ENCODE data around the gene KLK8. TPM values are rescaled to one million over a fixed set of nuclear protein-coding genes. Genes with fewer than 3 reads are reported as not detected.

The KLK8 gene
- total and polyA plus RNA-seq, 7 experiments from 2014 or later, result not detected

DNA sequence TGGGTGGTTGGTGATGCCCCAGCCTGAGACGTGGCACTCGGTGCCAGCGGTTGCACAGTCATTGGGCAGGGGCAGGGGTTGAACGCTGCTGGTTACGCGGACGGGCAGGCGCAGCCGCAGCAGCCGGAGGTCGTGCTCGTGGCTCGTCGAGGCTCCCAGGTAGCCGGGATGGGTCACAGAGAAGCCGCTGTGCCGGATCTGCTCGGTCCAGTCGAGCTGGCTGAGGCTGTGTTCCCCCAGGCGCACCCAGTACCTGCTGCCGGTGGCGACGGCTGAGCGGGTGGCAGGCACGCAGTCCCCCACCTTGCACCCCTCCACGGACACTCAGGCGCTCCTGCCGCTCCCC, 30.4 kb upstream of the KLK8 start:
- peaks cover 0 to 6% (median 2%) of the 10 kb centered on the region in 5 donors for H3K36me3 Mint-ChIP-seq
- H3K4me3 Mint-ChIP-seq, result no peak overlapping the region
- H3K27ac Mint-ChIP-seq, result no peak overlapping the region
- POLR2A ChIA-PET, result no interaction called here
- H3K27ac ChIP-seq (ENCODE audit: low read depth, low read length), result no peak overlapping the region
- no peak for DNase-seq
- H3K9me3 Mint-ChIP-seq, result peaks cover 0 to 4% (median 0%) of the 10 kb centered on the region in 11 donors
- H3K4me3 ChIP-seq (ENCODE audit: low read length), result no peak overlapping the region
- no peaks in the 10 kb centered on the region for H3K36me3 ChIP-seq (ENCODE audit: control insufficient read depth in 2 of 3, insufficient read depth in 3 of 3, low read length in 3 of 3)
- no peaks in the 10 kb centered on the region for H3K9me3 ChIP-seq (ENCODE audit: control insufficient read depth in 2 of 3, low read length in 3 of 3)
- H3K4me1 ChIP-seq (ENCODE audit: control insufficient read depth in 2 of 2, insufficient read depth in 2 of 2, low read length in 2 of 2), result no peaks in the 10 kb centered on the region
- intact Hi-C loops (cut with micrococcal nuclease), result no loop called here
- no peak for ATAC-seq
- H3K27me3 Mint-ChIP-seq, result peaks cover 0 to 69% (median 38%) of the 10 kb centered on the region in 5 donors
- H3K27me3 ChIP-seq (ENCODE audit: control insufficient read depth in 2 of 2, insufficient read depth in 2 of 2, low read length in 2 of 2), result no peaks in the 10 kb centered on the region
- CTCF ChIA-PET, result no interaction called here
- H3K4me1 Mint-ChIP-seq, result peaks cover 0 to 4% (median 0%) of the 10 kb centered on the region in 7 donors

DNA sequence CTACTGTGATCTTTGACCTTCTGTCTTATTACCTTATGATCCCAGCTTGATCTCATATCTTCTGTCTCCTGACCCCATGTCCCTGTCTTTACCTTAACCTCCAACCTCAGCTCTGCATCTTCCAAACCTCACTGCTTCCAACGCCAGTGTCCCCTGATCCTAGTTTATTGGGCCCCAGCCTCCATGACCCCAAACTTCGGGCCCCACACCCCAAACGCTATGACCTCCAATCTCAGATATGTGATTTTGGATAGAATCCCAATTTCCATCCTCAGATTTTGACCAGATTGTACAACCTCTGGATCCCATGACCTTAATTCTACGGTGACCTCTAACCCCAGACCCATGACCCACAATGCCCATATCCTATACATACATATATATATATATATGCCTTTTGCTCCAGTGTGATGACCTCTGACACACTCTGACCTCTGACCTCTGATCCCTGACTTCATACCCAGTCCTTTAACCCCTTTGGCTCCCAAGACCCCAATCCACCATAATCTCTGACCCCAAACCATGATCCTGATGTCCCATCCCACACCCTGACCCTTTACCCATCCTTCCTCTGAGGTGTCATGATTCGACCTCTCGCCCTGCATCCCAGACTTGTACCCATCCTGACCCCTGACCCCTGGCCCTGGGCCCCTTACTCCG, 29.9 kb upstream of the KLK8 start:
- H3K9me3 ChIP-seq (ENCODE audit: control insufficient read depth in 2 of 3, low read length in 3 of 3), result no peaks in the 10 kb centered on the region
- ATAC-seq (no peak), DNase-seq (no peak)
- intact Hi-C loops (cut with micrococcal nuclease), result no loop called here
- H3K27me3 ChIP-seq (ENCODE audit: control insufficient read depth in 2 of 2, insufficient read depth in 2 of 2, low read length in 2 of 2), result no peaks in the 10 kb centered on the region
- H3K27ac Mint-ChIP-seq, result no peak overlapping the region
- ChIA-PET CTCF (no interaction called here), POLR2A (no interaction called here)
- no peaks in the 10 kb centered on the region for H3K4me1 ChIP-seq (ENCODE audit: control insufficient read depth in 2 of 2, insufficient read depth in 2 of 2, low read length in 2 of 2)
- no peaks in the 10 kb centered on the region for H3K36me3 ChIP-seq (ENCODE audit: control insufficient read depth in 2 of 3, insufficient read depth in 3 of 3, low read length in 3 of 3)
- H3K4me3 Mint-ChIP-seq, result no peak overlapping the region
- H3K4me1 Mint-ChIP-seq, result peaks cover 0 to 4% (median 0%) of the 10 kb centered on the region in 7 donors
- peaks cover 0 to 73% (median 42%) of the 10 kb centered on the region in 5 donors for H3K27me3 Mint-ChIP-seq
- H3K36me3 Mint-ChIP-seq, result peaks cover 0 to 6% (median 4%) of the 10 kb centered on the region in 5 donors
- no peak overlapping the region for H3K4me3 ChIP-seq (ENCODE audit: low read length)
- H3K9me3 Mint-ChIP-seq, result peaks cover 0 to 4% (median 0%) of the 10 kb centered on the region in 11 donors
- H3K27ac ChIP-seq (ENCODE audit: low read depth, low read length), result no peak overlapping the region

DNA sequence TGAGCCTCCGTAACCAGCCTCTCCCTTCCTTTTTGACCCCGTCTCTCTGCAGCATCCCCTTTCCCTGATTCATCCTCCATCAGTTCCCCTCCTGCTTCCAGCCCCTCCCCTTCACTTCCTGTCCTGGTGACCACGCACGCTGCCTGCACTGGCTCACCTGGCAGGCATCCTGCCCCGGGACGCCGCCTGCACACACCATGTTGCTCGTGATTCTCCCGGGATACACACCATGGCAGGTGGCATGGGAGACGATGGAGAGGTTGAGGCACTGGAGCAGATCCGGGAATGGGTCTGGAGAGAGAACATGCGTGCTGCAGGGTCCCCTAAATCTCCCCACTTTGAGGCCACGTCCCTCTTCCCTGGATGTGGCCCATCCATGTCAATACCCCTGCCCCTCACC, 29.2 kb upstream of the KLK8 start:
- no peaks in the 10 kb centered on the region for H3K4me1 ChIP-seq (ENCODE audit: control insufficient read depth in 2 of 2, insufficient read depth in 2 of 2, low read length in 2 of 2)
- no peaks in the 10 kb centered on the region for H3K27me3 ChIP-seq (ENCODE audit: control insufficient read depth in 2 of 2, insufficient read depth in 2 of 2, low read length in 2 of 2)
- peaks cover 0 to 4% (median 0%) of the 10 kb centered on the region in 7 donors for H3K4me1 Mint-ChIP-seq
- peaks cover 0 to 76% (median 42%) of the 10 kb centered on the region in 5 donors for H3K27me3 Mint-ChIP-seq
- CTCF ChIA-PET, result no interaction called here
- no peaks in the 10 kb centered on the region for H3K36me3 ChIP-seq (ENCODE audit: control insufficient read depth in 2 of 3, insufficient read depth in 3 of 3, low read length in 3 of 3)
- POLR2A ChIA-PET, result no interaction called here
- ATAC-seq, result no peak
- H3K27ac Mint-ChIP-seq, result peak overlapping the region in 1 of 9 donors; percentile 44
- intact Hi-C loops (cut with micrococcal nuclease), result no loop called here
- DNase-seq, result no peak
- H3K4me3 ChIP-seq (ENCODE audit: low read length), result no peak overlapping the region
- H3K9me3 Mint-ChIP-seq, result peaks cover 0 to 4% (median 0%) of the 10 kb centered on the region in 11 donors
- H3K36me3 Mint-ChIP-seq, result peaks cover 0 to 6% (median 4%) of the 10 kb centered on the region in 5 donors
- no peak overlapping the region for H3K4me3 Mint-ChIP-seq
- no peak overlapping the region for H3K27ac ChIP-seq (ENCODE audit: low read depth, low read length)
- H3K9me3 ChIP-seq (ENCODE audit: control insufficient read depth in 2 of 3, low read length in 3 of 3), result no peaks in the 10 kb centered on the region

DNA sequence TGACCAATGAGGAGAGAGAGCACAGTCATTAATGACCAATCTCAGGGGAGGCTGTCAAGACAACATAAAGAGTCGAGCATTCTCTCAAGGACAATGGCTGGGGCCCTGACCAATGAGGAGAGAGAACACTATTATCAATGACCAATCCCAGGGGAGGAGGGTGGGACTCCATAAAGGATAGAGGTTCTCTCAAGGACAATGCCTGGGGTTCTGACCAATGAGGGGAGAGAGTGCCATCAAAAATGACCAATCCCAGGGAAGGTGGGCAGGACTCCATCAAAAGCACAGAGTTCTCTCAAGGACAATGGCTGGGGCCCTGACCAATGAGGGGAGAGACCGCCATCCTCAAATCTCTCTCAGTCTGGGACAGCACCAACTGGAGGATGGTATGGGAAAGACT, 28.3 kb upstream of the KLK8 start:
- Mint-ChIP-seq H3K27ac (no peak overlapping the region), H3K4me3 (no peak overlapping the region), H3K4me1 (peaks cover 0 to 4% (median 0%) of the 10 kb centered on the region in 7 donors), H3K36me3 (peaks cover 0 to 4% (median 4%) of the 10 kb centered on the region in 5 donors), H3K9me3 (peaks cover 0 to 4% (median 0%) of the 10 kb centered on the region in 11 donors), H3K27me3 (peaks cover 0 to 76% (median 45%) of the 10 kb centered on the region in 5 donors)
- no peaks in the 10 kb centered on the region for H3K4me1 ChIP-seq (ENCODE audit: control insufficient read depth in 2 of 2, insufficient read depth in 2 of 2, low read length in 2 of 2)
- no peaks in the 10 kb centered on the region for H3K27me3 ChIP-seq (ENCODE audit: control insufficient read depth in 2 of 2, insufficient read depth in 2 of 2, low read length in 2 of 2)
- no peaks in the 10 kb centered on the region for H3K9me3 ChIP-seq (ENCODE audit: control insufficient read depth in 2 of 3, low read length in 3 of 3)
- ATAC-seq (no peak), DNase-seq (no peak)
- H3K27ac ChIP-seq (ENCODE audit: low read depth, low read length), result no peak overlapping the region
- POLR2A ChIA-PET, result no interaction called here
- no peak overlapping the region for H3K4me3 ChIP-seq (ENCODE audit: low read length)
- CTCF ChIA-PET, result interaction anchor here (0.7 kb wide), 1 partner anchor 133 kb away, joined by 3 read pairs; no protein-coding TSS in a partner anchor
- H3K36me3 ChIP-seq (ENCODE audit: control insufficient read depth in 2 of 3, insufficient read depth in 3 of 3, low read length in 3 of 3), result no peaks in the 10 kb centered on the region
- intact Hi-C loops (cut with micrococcal nuclease), result no loop called here

DNA sequence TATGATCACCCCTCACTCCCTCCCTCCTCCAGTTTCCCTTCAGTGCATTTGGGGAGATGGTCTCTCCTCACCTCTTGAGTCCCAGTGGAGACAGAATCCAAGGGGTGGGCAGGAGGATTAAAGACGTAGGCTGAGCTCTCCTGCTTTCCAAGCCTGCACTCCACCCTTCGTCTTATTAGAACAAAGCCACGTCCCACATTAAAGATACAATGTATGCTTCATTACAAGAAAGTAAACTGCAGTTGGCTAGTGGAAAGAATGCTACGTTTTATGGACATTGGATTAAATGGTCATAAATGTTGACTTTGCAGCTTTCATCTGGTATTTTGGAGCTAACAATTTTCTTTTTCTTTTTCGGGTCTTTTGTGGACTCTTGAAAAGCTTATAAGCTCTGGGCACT, 26.5 kb upstream of the KLK8 start:
- Mint-ChIP-seq H3K9me3 (peaks cover 0 to 4% (median 0%) of the 10 kb centered on the region in 11 donors), H3K27me3 (peaks cover 0 to 74% (median 45%) of the 10 kb centered on the region in 5 donors), H3K4me3 (no peak overlapping the region), H3K27ac (no peak overlapping the region), H3K36me3 (peaks cover 0 to 4% (median 3%) of the 10 kb centered on the region in 5 donors), H3K4me1 (peaks cover 0 to 2% (median 0%) of the 10 kb centered on the region in 7 donors)
- ChIA-PET POLR2A (no interaction called here), CTCF (no interaction called here)
- H3K27ac ChIP-seq (ENCODE audit: low read depth, low read length), result no peak overlapping the region
- DNase-seq, result no peak
- ATAC-seq, result no peak
- H3K4me3 ChIP-seq (ENCODE audit: low read length), result no peak overlapping the region
- no peaks in the 10 kb centered on the region for H3K27me3 ChIP-seq (ENCODE audit: control insufficient read depth in 2 of 2, insufficient read depth in 2 of 2, low read length in 2 of 2)
- no peaks in the 10 kb centered on the region for H3K9me3 ChIP-seq (ENCODE audit: control insufficient read depth in 2 of 3, low read length in 3 of 3)
- intact Hi-C loops (cut with micrococcal nuclease), result no loop called here
- H3K4me1 ChIP-seq (ENCODE audit: control insufficient read depth in 2 of 2, insufficient read depth in 2 of 2, low read length in 2 of 2), result no peaks in the 10 kb centered on the region
- H3K36me3 ChIP-seq (ENCODE audit: control insufficient read depth in 2 of 3, insufficient read depth in 3 of 3, low read length in 3 of 3), result no peaks in the 10 kb centered on the region

DNA sequence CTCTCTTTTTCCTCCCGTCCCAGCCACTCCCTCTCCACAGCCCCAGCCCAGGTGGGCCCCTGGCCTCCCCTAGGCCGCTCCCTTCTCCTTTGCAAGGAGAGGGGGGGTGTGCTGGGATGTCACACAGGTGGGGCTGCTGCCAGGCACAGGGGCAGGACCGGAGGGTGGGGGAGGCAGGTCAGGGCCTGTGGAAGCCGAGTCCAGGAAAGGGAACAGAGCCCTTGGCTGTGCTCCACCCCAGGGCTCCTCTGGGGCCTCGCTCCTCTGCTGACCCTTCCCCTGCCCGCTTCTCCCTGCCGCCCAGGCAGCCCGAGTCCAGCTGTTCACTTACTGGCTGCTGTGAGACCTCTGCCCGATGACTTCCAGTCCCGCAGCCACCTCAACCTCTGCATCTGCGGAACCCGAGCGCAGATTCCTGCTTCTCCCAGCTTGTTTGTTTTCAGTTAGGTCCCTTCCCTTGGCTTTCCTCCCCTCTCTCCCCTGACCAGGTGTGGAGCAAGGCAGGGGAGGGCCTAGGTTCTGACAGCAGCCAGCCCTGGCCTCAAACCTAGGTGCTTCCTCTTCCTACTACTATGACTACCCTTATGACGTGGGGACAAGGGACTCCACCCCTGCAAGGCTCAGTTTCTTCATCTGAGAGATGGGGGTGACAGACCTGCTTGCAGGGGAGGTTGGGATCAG, 25.9 kb upstream of the KLK8 start:
- Histone ChIP-seq H3K4me3 (ENCODE audit: low read length) (no peak overlapping the region), H3K27ac (ENCODE audit: low read depth, low read length) (no peak overlapping the region), H3K27me3 (ENCODE audit: control insufficient read depth in 2 of 2, insufficient read depth in 2 of 2, low read length in 2 of 2) (no peaks in the 10 kb centered on the region), H3K36me3 (ENCODE audit: control insufficient read depth in 2 of 3, insufficient read depth in 3 of 3, low read length in 3 of 3) (no peaks in the 10 kb centered on the region), H3K4me1 (ENCODE audit: control insufficient read depth in 2 of 2, insufficient read depth in 2 of 2, low read length in 2 of 2) (no peaks in the 10 kb centered on the region), H3K9me3 (ENCODE audit: control insufficient read depth in 2 of 3, low read length in 3 of 3) (no peaks in the 10 kb centered on the region)
- no peak for ATAC-seq
- Mint-ChIP-seq H3K27ac (peak overlapping the region in 1 of 9 donors; percentile 22), H3K9me3 (peaks cover 0 to 4% (median 0%) of the 10 kb centered on the region in 11 donors), H3K36me3 (peaks cover 0 to 4% (median 3%) of the 10 kb centered on the region in 5 donors), H3K4me1 (peaks cover 0 to 2% (median 0%) of the 10 kb centered on the region in 7 donors), H3K4me3 (no peak overlapping the region), H3K27me3 (peaks cover 0 to 77% (median 51%) of the 10 kb centered on the region in 5 donors)
- DNase-seq, result no peak
- CTCF ChIA-PET, result no interaction called here
- intact Hi-C loops (cut with micrococcal nuclease), result no loop called here
- POLR2A ChIA-PET, result no interaction called here

DNA sequence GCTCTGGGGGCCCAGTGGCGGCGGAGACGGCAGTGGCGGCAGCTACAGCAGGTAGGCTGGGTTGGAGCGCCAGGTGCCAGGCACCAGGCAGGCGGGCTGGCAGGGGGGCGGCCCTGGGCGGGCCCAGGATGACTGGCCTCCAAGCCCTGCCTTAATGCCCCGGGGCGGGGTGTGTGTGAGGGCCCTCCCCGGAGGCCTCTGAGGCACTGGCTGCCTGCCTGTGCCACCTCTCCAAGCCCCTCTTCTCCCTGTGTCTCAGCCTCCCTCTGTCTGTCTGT, 25.1 kb upstream of the KLK8 start, which contains the start of gene KLK11:
Gene KLK11, minus strand, starts transcription at position 63 of the 278 bp plus-strand sequence. CDS start 985 bp downstream, outside the sequence.
- CTCF ChIA-PET, result no interaction called here
- Mint-ChIP-seq H3K36me3 (peaks cover 0 to 4% (median 3%) of the 10 kb centered on the region in 5 donors), H3K4me3 (no peak within 1 kb of the TSS), H3K4me1 (peaks cover 0 to 2% (median 0%) of the 10 kb centered on the region in 7 donors), H3K9me3 (peaks cover 0 to 2% (median 0%) of the 10 kb centered on the region in 11 donors), H3K27ac (peak within 1 kb of the TSS in 1 of 9 donors; percentile 22), H3K27me3 (peaks cover 0 to 71% (median 51%) of the 10 kb centered on the region in 5 donors)
- Histone ChIP-seq H3K36me3 (ENCODE audit: control insufficient read depth in 2 of 3, insufficient read depth in 3 of 3, low read length in 3 of 3) (no peaks in the 10 kb centered on the region), H3K4me3 (ENCODE audit: low read length) (no peak within 1 kb of the TSS), H3K27me3 (ENCODE audit: control insufficient read depth in 2 of 2, insufficient read depth in 2 of 2, low read length in 2 of 2) (no peaks in the 10 kb centered on the region), H3K27ac (ENCODE audit: low read depth, low read length) (no peak within 1 kb of the TSS), H3K4me1 (ENCODE audit: control insufficient read depth in 2 of 2, insufficient read depth in 2 of 2, low read length in 2 of 2) (no peaks in the 10 kb centered on the region), H3K9me3 (ENCODE audit: control insufficient read depth in 2 of 3, low read length in 3 of 3) (no peaks in the 10 kb centered on the region)
- DNase-seq, result no peak
- intact Hi-C loops (cut with micrococcal nuclease), result no loop called here
- POLR2A ChIA-PET, result no interaction called here
- ATAC-seq, result no peak
